ENCODE results near the gene OR7G1. TPM values are rescaled to one million over a fixed set of nuclear protein-coding genes. Genes with fewer than 3 reads are reported as not detected.

OR7G1 gene
- total and polyA plus RNA-seq, 2 of the 4 experiments (the other 2 are of a cell fraction), result not detected

DNA sequence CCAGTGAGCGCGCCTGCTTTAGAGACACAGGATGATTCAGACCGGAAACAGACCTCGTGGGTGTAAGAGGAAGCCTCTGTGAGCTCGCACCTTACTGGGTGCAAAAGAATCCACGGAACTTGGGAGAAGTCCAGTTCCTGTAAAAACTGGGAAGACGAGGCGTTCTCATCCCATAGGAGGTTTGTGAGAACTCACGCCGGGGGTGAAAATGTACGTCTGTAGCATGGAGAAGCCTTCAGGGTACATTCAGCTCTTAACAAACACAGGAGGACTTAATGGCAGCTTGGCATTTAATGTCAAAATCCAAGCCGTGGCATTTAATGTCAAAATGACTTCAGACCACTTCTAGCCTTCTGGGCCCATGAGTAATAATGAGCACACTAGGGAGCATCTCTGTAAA is 45.9 kb upstream of the OR7G1 start:
- H4K5ac ChIP-seq (ENCODE audit: low read depth, low read length), result no peak overlapping the region
- ChIA-PET CTCF (no interaction called here), POLR2A (ENCODE audit: unreplicated experiment) (no interaction called here)
- no peak overlapping the region for H3K14ac ChIP-seq (replicated peaks; ENCODE audit: low read depth, low read length)
- no peak overlapping the region for H2BK15ac ChIP-seq (ENCODE audit: low read depth, low read length)
- TF ChIP-seq SMC3 (IDR thresholded peaks at IDR 0.05; ENCODE audit: low read depth, low read length) (no peak), CHD1 (IDR thresholded peaks at IDR 0.05; ENCODE audit: low read depth, low read length) (no peak), CEBPB (IDR thresholded peaks at IDR 0.05; ENCODE audit: low read depth, low read length) (no peak), BHLHE40 (IDR thresholded peaks at IDR 0.05; ENCODE audit: low read depth, low read length) (no peak), NFE2L2 (IDR thresholded peaks at IDR 0.05; ENCODE audit: low read depth, low read length) (no peak), RFX5 (IDR thresholded peaks at IDR 0.05; ENCODE audit: low read depth, low read length) (no peak), FOS (IDR thresholded peaks at IDR 0.05; ENCODE audit: low read depth, low read length) (no peak), MAZ (IDR thresholded peaks at IDR 0.05; ENCODE audit: borderline replicate concordance, low read depth, low read length) (no peak), MAFK (IDR thresholded peaks at IDR 0.05; ENCODE audit: low read depth, low read length) (no peak), MXI1 (IDR thresholded peaks at IDR 0.05; ENCODE audit: borderline replicate concordance, low read depth, low read length) (no peak)
- TF ChIP-seq, protein P1, sequence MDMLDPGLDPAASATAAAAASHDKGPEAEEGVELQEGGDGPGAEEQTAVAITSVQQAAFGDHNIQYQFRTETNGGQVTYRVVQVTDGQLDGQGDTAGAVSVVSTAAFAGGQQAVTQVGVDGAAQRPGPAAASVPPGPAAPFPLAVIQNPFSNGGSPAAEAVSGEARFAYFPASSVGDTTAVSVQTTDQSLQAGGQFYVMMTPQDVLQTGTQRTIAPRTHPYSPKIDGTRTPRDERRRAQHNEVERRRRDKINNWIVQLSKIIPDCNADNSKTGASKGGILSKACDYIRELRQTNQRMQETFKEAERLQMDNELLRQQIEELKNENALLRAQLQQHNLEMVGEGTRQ (IDR thresholded peaks at IDR 0.05; ENCODE audit: low read depth, low read length), result no peak
- TF ChIP-seq, protein P2, sequence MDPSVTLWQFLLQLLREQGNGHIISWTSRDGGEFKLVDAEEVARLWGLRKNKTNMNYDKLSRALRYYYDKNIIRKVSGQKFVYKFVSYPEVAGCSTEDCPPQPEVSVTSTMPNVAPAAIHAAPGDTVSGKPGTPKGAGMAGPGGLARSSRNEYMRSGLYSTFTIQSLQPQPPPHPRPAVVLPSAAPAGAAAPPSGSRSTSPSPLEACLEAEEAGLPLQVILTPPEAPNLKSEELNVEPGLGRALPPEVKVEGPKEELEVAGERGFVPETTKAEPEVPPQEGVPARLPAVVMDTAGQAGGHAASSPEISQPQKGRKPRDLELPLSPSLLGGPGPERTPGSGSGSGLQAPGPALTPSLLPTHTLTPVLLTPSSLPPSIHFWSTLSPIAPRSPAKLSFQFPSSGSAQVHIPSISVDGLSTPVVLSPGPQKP (IDR thresholded peaks at IDR 0.05; ENCODE audit: borderline replicate concordance, low read depth, low read length), result no peak
- no peak overlapping the region for H2AK9ac ChIP-seq (replicated peaks; ENCODE audit: low read depth, low read length, poor library complexity)
- H3K9ac ChIP-seq (ENCODE audit: low read depth, low read length), result no peak overlapping the region
- no peak overlapping the region for H3K56ac ChIP-seq (ENCODE audit: extremely low read depth, insufficient read depth, low read length)
- H3K27ac ChIP-seq (ENCODE audit: insufficient read depth, low read length), result no peak overlapping the region
- no peaks in the 10 kb centered on the region for H3K27me3 ChIP-seq (ENCODE audit: control insufficient read depth, insufficient read depth, low read length)
- dilution Hi-C loops (cut with HindIII; ENCODE audit: low sequenced_read_pairs, unreplicated experiment), result no loop called here
- H3K23ac ChIP-seq (ENCODE audit: low read depth, low read length), result no peak overlapping the region
- peaks cover 2% of the 10 kb centered on the region; the same call in 1 of the 2 replicates for H3K4me1 ChIP-seq (ENCODE audit: control insufficient read depth, insufficient read depth, low read length)
- no peak overlapping the region for H4K8ac ChIP-seq (ENCODE audit: low read depth in 2 of 2, low read length in 2 of 2)
- H3K79me1 ChIP-seq (ENCODE audit: low read depth in 1 of 2, low read length in 2 of 2), result peaks cover 0 to 21% of the 10 kb centered on the region in 2 experiments; a peak in 2 of 4 replicates
- no peak overlapping the region for H2AFZ ChIP-seq (replicated peaks; ENCODE audit: low read length, poor library complexity)
- DNase-seq (no peak), ATAC-seq (ENCODE audit: low read depth) (no peak)
- H3K4ac ChIP-seq (ENCODE audit: low read depth, low read length), result no peak overlapping the region
- H3K4me3 ChIP-seq (ENCODE audit: insufficient read depth, low read depth, low read length), result no peak overlapping the region
- no peak overlapping the region for H2BK20ac ChIP-seq (ENCODE audit: low read depth, low read length)
- no peak overlapping the region for H3K18ac ChIP-seq (ENCODE audit: low read depth, low read length)
- H3K9me1 ChIP-seq (ENCODE audit: insufficient read depth, low read length), result no peaks in the 10 kb centered on the region
- H4K20me1 ChIP-seq (ENCODE audit: insufficient read depth, low read length), result no peaks in the 10 kb centered on the region; the same call in none of the 2 replicates
- in situ Hi-C loops (cut with MboI; ENCODE audit: low sequenced_read_pairs), result no loop called here
- H3K36me3 ChIP-seq (ENCODE audit: control insufficient read depth, insufficient read depth, low read length), result peaks cover 74% of the 10 kb centered on the region
- intact Hi-C loops (cut with micrococcal nuclease), result no loop called here
- H4K91ac ChIP-seq (ENCODE audit: insufficient read depth, low read depth, low read length), result no peak overlapping the region
- H2AK5ac ChIP-seq (ENCODE audit: low read depth, low read length), result no peak overlapping the region
- no peak overlapping the region for H2BK5ac ChIP-seq (ENCODE audit: low read depth, low read length, poor library complexity, severe bottlenecking)
- H2BK120ac ChIP-seq (ENCODE audit: low read depth, low read length), result no peak overlapping the region
- H3K4me2 ChIP-seq (ENCODE audit: low read depth, low read length), result no peak overlapping the region
- WGBS, 2 experiments (ENCODE audit: extremely low coverage in 2 of 2, insufficient read length in 1 of 2), result 88% methylated on average over 5 of the region's 12 CpGs; no CpG with 5 or more reads in 1 of the 2 experiments
- H3K9me3 ChIP-seq (ENCODE audit: control insufficient read depth, insufficient read depth, low read length), result peaks cover 59% of the 10 kb centered on the region
- BruUV-seq (replicated peaks), result no TSS peak
